HG02885 (cell line): Measurements from ENCODE around the gene NUB1.

Experiments
- ATAC-seq: cut with Tn5 transposase; IDR thresholded peaks from one replicate; pipeline ENCODE4 v1.9.1; 2021; ENCODE audit warnings: mild to moderate bottlenecking; ENCODE audit not compliant: unreplicated experiment, poor library complexity

Gene NUB1

DNA sequence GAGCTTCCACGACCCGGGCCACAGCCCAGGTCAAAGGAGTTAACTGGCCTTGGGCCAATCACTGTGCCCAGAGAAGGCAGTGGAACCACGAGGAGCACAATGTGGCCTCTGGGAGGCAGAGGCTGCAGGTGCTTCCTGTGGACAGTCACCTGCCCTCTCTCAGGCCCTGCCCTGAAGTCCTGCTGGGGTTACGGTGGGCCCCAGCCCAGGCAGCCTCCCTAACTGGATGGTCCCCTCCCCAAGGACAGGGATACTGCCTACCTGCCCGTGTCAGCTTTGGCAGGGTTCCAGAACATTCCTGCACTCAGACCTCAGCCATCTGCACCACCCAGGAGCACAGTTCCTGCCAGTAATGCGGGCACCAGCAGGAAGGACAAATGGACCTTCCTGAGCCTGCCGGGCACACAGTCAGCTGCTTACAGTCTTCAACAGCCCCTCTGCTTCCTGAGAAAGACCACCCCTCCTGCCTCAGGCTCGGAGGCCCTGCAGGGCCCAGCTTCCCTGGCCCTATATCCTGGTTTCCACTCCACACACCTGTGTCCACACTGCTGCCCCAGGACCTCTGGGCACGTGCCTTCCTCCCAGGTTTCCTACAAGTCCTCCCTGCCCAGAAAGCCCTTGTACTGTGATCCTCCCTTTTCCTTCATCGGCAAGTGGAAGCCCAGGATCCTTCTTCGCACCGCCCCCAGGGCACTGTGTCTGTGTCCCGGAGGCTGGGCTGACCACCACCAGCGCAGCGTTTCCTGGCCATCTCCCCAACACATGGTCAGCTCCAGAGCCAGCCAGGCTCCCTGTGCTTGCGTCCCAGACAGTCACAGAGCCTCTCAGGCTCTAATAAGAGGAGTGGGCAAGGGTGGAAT lies 44.9 kb downstream of the NUB1 start:
- no peak for ATAC-seq

DNA sequence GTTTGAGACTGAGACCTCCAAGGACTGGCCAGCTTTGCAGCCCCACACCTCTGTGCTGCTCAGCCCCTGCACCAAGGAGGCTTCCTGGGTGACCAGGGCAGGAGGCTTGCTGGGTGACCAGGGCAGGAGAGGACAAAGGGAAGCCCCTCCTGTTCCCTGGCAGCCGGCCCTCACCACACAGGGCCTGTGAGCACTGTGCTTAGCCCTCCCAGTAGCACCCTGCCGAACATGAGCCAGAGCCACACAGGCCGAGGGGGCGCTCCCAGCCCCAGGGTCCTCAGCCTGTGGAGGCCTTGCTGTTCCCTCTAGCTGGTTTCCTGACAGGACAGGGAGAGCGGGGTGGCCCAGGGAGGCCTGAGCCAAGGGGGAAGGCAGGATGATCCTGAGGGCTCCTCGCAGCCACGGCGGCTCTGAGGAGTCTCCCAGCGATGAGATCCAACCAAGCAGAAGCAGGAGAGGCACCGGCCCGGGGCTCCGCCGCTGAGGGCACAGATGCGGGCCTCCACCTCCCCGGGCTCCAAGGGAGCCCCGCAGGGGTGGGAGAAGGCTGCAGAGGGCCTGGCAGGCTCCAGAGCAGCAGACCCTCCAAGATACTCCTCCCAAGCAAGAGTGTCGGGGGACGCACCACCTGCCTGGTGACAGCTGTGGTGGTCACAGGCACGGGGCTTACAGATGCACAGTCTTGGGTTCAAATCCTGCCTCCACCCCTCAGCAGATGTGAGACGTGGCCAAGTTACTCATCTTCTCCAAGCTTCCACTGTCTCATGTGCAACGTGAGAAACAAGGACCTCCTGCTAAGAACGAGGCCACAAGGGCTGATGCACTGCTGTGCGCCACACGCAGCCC lies 45.8 kb downstream of the NUB1 start:
- ATAC-seq, result no peak

DNA sequence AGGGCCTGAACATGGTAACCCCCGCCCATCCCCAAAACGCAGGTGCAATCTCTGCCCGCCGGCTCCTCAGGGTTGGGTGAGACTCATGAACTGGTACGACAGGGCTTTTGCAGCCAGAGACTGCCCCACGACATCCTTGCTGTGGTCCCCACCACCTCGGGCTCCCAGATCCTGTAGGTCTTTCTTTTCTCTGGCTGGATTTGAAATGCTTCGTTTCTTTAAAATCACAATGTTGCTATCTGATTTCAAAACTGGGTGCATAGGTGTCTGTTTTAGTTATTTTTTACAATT lies 46.3 kb downstream of the NUB1 start:
- ATAC-seq, result no peak

DNA sequence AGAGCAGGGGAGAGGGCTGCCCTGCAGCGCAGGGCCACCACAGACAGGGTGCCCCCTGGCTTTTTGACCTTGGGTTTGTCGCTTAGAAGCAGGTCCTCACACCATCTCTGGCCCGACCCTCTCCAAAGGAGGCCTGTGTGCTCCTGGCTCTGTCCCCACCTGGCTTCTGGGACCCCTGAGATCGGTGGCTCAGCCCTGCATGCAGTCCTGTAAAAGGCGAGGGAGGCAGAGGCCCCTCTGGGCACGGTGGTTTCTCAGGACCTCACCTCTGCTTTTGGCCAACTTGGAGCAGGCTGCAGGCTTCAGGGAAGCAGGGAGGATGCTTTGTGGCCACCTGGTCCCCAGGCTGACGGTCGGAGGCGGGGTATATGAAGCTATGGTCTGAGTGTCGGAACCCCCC lies 46.8 kb downstream of the NUB1 start:
- ATAC-seq, result no peak

DNA sequence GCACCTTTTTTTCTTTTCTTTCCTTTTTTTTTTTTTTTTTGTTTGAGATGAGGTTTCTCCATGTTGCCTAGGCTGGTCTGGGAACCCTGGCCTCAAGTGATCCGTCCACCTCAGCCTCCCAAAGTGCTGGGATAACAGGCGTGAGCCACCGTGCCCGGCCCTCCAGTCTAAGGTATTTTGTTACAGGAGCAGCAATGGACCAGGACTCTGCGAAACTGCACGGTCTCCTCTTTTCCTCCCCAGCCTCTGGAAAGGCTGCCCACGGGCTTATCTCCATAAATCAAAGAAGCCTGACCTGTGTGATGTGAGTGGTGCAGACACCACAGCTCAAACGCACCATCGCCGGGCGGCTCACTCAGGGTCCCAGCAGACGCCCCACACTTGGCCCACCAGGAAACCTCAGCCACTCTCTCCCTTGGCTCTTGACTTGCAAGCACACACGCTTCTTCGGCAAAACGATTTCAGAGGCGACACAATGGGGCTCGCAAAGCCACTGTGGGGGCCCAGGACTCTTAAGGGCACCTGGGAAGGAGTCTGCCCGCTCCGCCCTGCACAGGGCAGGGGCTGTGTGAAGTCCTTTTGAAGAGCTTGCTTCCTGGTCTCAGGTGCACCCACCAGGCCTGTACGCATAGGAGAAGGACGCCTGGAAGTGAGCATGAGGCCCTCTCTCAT lies 47.6 kb downstream of the NUB1 start:
- ATAC-seq, result no peak

DNA sequence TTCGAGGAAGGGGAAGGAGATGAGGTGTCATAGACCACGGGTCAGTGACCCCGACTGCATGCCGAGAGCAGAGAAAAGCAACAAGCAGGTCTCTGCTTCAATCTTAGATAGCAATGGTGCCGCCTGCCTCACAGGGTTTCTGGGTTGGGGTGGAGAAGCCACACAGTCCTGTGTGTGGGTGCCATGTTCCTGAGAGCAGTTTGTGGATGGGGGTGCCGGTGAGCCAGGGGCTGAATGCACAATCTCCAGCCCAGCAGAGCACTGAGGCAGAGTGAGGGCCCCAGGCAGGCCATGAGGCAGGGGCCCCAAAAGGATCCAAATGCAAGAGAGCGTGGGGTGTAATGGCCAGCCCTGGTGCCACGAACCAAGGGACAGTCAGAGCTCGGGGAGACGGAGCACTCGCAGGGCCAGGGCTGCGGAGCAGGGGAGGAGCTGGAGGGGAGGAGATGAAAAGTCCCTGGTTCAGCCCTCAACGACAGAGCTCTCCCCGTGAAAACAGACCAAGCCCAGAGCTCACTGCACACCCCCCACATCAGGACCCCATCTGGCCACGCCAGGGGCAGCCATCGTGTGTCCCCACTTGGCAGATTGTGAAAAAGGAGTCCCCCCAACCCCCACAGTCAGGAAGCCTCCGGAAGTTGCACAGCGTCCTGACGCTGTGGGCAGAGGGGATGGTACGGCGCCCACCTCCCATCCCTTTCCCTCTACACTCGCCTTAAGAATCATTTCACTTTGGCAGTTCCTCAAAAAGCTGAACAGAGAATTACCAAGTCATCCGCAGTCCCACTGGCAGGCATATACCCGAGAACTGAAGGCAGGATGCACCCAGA lies 48.4 kb downstream of the NUB1 start:
- ATAC-seq, result no peak

DNA sequence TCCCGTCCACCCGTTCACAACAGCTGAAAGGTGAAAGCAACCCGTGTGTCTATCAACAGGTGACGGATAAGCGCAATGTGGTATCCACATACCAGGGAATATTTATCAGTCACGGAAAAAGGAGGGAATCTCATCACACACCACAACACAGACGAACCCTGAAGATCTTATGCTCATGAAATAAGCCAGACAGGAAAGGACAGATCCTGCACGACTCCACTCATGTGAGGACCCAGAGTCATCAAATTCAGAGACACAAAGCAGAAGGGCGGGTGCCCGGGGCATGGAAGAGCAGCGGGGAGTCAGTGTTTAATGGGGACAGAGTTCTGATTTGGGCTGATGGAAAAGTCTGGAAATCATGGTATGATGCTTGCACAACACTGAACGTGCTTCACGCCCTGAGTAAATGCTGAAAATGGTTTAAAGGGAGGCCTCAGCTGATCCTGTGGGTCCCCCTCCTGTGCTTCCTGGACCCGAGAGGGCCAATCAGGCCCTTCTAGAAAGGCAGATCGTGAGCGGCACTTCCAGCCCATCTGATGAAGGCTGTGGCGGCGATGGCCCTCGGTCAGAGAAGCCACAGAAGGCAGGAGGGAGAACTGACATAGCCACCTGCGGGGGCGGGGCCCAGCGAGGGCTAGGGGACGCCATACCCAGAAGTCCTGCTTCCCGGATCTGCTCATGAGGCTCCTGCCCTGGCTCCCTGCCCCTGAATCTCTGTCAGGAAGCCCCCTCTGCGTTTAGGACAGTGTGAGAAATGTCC lies 49.2 kb downstream of the NUB1 start:
- no peak for ATAC-seq

DNA sequence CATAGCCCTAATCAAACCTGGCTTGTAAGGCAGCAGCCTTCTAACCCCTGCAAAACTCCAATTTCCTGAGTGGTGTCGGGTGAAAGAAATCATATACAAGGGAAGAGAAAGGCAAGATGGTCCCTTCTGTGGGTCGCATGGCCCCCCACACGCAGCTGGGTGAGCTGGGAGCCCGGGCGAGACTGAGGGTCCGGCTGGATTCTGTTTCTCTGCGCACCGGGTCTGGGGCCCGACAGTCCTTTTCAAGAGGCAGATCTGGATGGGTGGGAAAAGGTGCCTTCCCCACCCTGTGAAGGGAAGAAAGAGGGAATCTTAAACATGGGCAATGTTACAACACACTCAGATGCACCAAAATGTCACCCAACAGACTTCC lies 49.7 kb downstream of the NUB1 start:
- no peak for ATAC-seq

DNA sequence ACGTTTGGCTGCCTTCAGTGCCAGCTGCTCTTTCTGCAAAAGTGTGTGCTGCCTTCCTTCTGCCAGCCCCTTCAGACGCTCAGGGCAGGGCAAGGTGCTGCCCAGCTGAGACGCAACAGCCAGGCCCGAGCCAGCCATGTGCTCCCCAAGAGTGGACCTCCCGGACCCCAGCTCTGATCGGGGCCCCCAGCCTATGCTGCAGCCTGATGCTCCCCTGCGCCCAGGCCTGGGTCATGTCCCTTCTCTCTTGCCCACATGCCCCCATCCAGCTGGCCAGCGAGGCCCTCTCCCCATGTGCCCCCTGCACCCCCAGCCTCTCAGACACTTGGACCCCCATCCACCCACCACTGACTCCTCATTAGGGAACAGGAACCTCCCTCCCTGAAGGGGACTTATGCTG lies 50.4 kb downstream of the NUB1 start:
- no peak for ATAC-seq

DNA sequence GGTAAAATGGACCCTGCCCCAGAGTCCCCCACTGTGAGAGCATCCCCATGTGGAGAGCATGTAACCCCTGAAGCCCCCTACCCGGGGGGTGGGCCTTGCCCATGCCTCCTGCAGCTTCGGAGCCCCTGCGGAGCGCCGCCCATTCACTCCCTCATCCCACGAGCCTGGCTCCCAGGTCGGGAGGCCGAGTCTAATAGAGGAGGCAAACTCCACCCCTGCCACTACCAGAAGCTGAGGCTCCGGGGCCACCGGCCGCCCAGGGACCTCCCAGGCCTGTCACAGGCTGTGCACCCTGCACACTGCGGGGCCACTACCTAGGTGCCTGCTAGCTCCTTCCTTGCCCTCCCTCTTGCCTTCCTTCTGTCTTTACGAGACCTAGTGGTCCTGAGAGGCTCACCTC lies 50.8 kb downstream of the NUB1 start:
- no peak for ATAC-seq

DNA sequence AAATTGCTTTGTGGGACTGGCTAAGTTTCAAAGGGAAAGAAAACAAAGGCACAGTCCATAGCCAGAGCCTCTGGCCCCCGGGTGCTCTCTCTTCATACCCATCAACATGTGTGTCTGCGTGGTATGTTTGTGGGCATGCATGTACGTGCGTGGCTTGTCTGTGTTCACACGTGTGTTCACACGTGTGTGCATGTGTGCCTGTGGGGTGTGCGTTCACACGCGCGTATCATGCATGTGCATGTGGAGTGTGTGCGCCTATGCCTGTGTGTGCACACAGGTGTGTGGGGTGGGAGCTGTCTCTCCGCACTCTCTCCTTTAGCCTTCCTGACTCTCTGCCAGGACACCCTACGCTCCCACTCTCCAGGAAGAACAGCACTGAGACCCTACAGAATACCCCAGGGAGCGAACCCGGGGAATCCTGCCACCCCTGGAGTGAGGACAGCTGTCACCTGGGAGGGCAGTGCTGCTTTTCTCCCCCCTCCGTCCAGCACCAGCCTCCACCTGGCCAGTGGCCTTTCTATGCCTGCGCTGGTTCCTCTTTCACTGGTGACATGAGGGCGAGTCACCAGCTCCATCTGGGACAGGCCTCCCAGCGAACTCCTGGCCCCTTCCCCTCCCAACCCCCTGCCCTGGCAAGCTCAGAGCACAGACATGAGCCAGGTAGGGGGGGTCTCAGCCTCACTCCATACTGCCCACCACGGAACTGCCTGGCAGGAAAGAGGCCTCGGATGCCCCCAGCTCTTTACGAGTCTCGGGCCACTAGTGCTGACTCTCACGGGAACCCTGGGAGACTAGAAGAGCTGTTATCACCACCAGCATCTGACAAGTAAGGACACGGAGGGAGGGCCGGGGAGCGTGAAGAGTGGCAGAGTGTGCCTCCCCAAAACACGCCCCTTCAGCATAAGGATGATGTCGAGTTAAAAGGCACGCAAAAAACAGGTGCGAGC lies 51.7 kb downstream of the NUB1 start:
- ATAC-seq, result no peak

DNA sequence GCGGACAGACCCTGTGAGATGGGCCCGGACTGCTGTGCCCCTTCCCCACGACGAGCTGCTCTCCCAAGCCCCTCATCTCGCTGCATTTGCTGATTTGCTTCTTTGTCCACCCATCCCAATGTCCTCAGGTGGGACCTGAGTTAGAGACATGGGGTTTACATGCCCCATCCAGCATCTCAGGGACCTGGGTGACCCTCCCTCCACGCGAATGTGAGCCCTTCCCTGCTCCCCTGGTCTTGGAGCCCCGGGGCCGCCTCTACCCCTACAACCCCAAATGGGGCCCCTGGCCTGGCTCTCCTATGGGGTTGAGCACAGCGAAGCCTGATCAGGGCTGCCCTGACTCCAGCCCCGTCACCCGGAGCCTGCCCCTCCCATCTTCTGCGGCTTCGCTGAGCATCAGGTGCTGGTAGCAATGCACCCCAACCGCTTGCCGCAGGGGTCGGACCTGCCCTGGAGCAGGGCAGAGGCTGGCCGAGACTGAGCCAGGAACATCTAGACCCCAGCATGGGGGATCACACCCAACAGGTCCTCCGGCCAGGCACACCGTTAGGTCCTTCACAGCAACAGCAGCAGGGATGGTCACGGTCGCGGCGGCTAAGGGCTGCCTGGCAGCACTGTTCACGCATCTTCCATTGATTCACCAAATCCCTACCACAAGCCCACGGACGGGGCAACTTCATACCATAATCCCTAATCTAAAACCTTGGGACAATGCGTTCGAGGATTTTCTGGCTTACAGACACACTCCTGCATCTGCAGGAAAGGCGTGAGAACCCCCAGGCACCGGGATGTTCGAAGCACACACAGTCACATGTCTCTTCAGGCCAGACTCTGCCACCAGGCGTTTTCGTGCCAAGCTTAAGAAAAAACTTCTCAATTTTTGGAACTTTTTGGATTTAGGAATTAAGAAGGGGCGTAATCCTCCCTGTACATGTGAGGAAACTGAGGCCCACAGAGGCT lies 52.7 kb downstream of the NUB1 start:
- no peak for ATAC-seq

DNA sequence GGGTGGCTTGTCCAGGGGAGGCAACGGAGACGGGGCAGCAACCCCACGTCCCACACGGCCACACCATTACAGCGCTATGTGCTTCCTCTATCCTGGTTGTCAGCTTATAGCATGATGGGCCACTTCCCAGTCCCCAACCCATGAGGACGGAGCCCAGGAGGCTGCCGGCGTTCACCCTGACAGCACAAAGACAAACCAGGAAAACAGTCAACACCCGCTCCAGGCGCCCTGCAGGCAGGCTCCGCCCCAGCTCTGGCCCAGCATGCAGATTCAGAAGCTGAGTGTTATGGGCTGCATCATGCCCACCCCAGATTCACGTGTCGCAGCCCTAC lies 53.4 kb downstream of the NUB1 start:
- no peak for ATAC-seq

DNA sequence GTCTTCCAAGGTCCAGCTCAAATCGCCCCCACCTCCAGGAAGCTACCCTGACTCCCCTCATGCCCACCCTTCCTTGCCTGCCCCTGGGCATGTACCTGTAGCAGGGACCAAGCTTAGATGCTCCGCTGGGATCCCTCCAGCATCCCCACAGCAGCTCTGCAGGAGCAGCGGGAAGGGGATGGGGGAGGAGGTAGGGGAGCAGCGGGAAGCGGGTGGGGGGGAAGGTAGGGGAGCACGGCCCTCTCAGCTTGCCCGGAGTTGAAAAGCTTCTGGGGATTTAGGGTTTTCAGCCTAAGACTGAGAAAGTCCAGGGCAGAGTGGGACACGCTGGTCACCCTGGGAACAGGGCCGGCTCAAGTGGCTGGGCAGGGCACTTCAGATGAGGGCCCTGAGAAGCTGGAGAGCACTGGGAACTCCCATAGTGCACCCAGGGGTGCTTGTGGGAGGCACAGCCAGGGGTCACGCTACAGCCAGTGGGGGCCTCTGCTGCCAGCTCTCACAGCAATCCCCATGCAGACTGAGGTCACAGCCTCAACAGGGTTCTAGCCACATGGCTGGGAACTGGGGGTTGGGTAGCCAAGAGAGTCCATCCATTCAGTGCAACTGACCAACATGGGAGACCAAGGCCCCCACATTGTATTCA lies 54.8 kb downstream of the NUB1 start:
- no peak for ATAC-seq

DNA sequence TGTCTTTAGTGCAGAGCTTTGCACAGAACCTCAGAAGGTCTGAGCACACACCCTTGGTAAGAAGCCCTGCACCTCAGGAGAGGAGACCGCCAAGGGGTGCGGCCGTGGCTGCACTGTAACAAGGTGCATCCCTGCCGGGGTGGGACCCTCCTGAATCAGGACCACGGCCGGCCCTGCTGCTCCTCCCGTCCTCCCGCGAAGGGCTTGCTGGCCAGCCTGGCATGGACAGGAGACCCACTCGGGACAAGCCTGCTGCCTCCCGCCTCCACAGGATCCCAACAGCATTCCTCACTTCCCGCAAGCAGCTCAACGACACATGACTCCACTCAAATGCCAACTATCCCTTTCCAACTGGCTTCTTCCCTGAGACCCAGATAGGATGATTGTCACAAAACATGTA lies 55.4 kb downstream of the NUB1 start:
- ATAC-seq, result no peak

DNA sequence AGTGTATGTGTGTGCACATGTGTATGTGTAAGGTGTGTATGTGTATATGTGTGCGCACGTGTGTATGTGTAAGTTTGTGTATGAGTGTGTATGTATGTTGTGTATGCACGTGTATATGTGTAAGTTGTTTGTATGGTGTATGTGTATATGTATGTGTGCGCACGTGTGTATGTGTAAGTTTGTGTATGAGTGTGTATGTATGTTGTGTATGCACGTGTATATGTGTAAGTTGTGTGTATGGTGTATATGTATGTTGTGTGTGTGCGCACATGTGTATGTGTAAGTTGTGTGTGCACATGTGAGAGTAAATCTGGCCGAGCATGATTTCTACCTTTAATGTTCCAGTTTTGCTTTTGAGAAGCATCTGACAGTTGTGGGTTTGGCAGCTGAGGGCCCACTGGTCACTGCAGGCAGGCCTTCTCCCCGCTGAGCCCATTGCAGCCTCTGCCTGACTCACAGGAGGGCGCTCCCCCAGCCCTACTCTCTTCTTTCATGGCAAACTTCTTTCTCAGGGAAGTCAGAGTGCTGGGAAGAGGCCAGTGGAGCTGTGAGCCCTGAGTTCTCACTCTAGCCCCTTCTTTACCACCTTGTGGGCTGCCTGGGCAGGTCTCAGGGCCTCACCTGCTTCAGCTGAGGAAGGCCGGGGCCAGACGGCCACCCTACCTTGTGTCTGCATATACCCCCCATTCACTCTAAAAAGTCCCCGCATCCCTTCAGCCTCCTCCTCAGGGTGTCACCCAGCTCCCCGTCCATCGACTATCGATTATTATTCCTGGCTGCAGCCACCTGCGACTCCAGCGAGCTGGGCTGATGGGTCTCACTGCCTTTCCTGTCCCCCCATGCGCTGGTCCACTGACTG lies 57.1 kb downstream of the NUB1 start:
- ATAC-seq, result no peak

DNA sequence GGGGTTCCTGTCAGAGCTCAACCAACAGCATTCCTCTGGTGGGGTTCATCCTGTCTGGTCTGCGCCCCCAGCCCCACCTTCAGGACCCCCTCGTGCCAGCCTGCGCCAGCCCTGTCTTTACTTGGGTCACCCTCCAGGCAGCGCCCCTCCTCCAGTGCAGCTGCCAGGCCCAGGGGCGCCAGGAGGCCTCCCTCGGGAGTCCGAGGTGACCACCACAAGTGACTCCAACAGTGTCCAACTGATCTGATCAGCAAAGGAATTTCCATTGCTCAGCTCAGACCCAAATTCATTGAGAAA lies 57.6 kb downstream of the NUB1 start:
- ATAC-seq, result no peak
